Measurements from ENCODE around the gene PHF12.

The PHF12 gene

DNA sequence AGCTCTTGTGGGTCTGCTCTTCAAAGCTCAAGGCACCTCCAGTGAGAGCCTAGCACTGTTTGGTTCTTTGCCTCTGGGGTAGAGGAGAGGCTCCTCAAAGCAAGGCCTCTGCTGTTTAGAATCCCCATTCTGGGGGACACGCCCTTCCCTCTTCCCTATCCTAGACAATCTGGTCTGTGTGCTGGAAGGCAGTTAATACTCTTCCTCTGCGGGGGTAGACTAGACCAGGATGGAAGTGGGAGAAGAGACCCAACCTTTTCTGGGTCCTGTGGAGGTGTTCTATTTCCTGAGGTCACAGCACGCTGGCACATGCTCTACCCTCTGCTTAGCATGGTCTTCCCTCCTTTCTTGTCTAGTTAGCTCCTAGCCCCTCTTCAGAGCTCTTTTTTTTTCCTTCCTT, 88.8 kb downstream of the PHF12 start:
- DNase-seq, result no peak

- DNase-seq, result no peak
Observed at GRCh38 chr17:28861393-28862203, 89.7 kb downstream of the PHF12 start.

DNA sequence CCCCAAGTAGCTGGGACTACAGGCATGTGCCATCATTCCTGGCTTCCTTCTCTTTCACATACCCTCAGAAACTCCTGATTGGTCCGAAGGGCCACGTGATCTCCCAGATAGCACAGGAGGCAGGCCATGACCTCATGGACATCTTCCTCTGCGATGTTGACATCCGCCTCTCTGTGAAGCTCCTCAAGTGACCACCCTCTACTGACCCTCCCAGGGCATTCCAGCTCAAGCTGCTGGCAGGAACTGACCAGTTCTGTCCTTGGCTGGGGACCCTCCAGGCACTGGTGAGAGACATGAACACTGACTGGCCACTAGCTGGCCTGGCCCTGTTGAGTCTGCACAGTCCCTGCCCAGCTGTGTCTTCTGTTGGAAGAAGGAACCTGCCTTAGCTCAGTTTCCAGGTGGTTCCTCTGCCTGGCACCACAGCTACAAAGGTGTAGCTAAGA, 90.9 kb downstream of the PHF12 start:
- DNase-seq, result no peak

DNA sequence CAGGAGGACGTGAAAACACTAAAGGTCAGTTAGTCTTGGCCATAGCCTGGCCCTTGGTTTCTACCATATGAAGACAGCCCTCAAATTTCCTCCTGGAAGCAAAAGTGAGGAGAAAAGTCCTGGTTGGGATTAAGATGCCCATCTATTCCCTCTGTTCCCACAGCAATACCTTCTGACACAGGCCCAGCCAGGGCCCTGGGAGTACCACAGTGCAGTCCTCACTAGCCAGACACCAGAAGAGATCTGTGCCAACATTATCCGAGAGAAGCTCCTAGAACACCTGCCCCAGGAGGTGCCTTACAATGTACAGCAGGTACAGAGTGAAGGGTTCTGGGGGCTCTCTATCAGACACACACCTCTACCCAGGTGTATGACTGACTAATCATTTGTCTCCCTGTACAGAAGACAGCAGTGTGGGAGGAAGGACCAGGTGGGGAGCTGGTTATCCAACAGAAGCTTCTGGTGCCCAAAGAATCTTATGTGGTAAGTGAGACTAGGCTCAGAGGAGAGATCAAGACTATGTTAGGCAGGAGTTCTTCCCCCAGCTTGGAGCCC, 92.4 kb downstream of the PHF12 start:
- DNase-seq, result no peak

DNA sequence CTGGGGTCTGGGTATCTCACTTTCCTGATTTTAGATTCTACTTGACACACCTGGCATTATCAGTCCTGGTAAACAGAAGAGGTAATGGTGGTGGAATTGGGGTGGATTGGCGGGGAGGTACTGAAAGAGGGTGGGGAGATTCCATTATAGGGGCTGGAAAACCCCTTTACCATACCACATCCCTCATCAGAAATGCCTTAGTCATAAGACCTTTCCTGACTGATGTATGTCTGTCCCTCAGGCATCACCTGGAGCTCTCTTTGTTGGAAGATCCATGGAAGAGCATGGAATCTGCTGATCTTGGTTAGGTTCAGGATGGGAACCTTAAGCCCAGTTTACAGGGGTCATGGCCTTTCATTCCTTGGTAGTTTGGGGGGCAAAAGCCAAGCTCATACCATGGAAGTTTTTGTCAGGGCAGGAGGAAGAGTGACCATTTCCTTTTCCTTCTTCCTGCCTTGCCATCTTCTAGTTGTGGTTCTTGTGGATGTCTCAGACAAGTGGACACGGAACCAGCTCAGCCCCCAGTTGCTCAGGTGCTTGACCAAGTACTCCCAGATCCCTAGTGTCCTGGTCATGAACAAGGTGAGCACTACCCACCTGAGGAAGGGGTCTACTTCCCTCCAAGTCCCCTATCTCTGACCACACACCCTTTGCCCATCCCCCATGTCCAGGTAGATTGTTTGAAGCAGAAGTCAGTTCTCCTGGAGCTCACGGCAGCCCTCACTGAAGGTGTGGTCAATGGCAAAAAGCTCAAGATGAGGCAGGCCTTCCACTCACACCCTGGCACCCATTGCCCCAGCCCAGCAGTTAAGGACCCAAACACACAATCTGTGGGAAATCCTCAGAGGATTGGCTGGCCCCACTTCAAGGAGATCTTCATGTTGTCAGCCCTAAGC, 93.2 kb downstream of the PHF12 start:
- no peak for DNase-seq

DNA sequence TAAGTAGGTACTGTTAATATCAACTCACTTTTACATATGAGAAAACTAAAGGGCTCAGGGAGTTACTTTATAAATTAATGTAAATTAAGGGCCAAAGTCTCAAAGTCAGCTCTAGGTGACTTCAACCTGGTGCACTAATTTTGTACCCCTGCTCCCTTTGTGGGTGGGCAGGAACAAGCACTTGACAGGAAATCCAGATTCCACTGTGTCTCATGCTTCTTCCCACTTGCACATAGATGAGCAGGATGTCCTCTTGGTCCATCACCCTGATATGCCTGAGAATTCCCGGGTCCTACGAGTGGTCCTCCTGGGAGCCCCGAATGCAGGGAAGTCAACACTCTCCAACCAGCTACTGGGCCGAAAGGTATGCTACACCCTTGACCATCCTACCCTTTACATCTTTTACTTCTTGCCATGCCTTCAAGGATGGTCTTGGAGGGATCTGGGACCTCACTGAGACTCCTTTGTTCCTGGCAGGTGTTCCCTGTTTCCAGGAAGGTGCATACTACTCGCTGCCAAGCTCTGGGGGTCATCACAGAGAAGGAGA, 95.2 kb downstream of the PHF12 start:
- no peak for DNase-seq

DNA sequence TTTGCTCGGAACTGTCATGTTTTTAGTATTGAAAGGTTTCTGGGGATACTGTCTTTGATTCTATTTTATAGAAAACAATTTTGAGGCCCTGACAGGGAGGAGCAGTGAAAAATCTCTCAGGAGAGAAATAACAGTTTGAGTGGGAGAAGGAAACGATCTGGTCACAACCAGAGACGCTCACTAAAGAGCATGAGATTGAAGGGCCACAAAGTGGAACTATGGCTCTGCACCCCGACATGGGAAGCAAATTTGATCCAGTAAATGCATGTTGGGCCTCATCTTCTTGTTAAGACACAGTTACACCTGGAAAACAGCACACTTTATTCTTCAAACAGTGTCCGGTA, 96.0 kb downstream of the PHF12 start:
- DNase-seq, result no peak

All from nucleus accumbens (tissue), 56 donors.